AG08395 (cell line): ENCODE measurements around the gene TTC23.
A peak's percentile ranks its signal among the peaks of the same experiment; 100 is the strongest.

ENCODE experiments used
- DNase-seq: peaks from one replicate; pipeline ENCODE4 v3.0.0; 2012; ENCODE audit warnings: mixed read lengths, low spot score

The TTC23 gene

DNA sequence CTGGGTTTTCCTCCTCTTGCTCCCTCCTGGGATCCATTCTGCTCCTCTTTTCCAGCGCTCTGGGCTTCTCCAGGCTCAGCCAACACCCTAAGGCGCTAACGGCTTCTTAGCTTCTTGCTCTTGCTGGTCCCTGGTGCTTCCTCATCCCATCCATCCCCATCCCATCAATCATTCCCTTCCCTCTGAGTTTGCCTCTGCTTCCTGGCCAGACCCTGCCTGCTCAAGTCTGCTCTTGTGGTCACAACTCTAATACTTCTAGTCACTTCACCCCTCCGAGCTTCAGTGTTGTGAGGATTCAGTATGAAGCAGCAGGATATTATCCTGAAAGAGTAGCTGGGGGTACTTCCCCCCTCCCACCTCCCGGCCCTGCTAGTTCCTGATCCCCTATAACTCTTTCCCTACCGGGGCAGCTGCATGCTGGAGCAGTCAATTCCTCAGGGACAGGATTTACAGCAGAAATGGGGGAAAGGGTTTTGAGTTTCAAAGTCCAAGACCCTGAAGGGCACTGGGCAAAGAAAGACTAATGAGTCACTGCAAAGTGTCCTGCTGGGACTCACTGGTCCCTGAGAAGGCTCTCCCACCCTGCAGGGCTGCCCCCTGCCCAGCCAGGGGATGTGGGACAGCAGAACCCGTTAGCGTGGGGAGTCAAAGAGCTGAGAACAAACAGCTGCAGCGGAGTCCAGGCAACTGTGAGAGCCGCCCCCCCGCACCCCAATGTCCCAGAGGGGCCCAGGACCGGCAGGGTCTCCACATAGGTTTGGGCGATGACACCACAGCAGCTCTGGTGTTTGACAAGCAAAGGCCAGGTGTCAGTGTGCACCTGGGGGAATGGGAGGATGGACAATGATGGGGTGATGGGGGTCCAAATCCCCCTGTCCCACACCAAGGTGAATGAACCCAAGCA is 146.8 kb downstream of the TTC23 start:
- no peak for DNase-seq

DNA sequence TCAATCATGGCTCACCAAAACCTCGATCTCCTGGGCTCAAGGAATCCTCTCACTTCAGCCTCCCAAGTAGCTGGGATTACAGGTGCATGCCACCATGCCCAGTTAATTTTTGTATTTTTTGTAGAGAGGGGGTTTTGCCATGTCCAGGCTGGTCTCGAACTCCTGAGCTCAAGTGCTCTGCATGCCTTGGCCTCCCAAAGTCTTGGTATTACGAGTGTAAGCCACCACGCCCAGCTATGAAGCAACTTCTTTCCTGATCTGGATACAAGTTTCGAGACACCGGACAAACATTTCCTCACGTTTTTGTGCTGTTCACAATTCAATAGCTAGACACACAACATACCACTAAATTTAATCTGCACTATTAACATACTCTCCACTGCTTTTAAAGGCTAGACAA is 147.9 kb downstream of the TTC23 start:
- DNase-seq = no peak

DNA sequence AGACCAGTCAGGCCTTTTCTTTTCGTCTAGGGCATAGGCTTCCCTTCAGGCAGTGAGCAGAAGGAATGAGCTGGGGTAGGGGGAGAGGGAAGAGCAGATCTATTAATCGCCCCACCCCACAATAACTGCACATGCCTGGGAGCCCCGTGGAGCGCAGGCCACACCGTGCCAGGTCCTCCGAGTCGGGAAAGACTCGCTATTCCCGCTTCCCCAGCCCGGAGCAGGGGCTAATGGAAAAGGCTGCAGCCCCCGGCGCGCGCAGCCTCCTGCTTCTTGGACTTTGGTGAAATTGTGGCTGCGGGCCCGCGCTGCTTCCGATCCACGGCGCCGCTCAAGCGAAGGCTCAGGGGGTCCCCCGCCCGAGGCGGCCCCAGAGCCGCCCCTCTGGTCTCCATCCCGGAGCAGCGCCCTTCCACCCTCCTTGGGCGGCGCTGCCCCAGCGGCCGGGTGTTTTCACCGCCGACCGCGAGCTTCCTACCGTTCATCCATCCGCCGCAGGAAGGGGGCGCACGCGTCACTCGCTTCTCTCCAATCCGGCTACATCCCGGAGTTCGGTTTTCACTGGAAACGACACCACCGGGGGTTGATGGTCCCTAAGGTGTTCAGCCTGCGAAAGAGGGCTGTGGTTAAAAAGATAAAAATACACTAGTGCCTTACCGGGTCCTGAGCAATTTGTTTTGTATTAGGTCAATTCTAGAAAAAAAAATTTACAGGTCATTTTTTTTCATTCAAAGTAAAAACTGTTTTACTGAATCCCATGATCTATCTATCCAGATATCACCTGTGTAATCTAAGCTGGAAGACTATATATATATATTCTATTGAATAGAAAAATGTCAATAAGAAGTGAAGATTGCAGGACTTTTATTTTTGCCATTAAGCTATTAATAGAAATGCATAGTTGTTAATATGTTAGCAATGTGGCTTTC is 148.9 kb downstream of the TTC23 start:
- DNase-seq = peak; percentile 85

- no peak for DNase-seq
Measured at GRCh38 chr15:99099661-99100060, 149.7 kb downstream of the TTC23 start.

- no peak for DNase-seq
Measured at GRCh38 chr15:99098991-99099390, 150.4 kb downstream of the TTC23 start.

- DNase-seq = no peak
Measured at GRCh38 chr15:99098426-99098825, 151.0 kb downstream of the TTC23 start.

GRCh38 chr15:99097441-99098410 is 151.7 kb downstream of the TTC23 start:
- DNase-seq = no peak

GRCh38 chr15:99096894-99097426 is 152.4 kb downstream of the TTC23 start:
- DNase-seq = no peak

GRCh38 chr15:99096173-99096893 is 153.0 kb downstream of the TTC23 start:
- no peak for DNase-seq

GRCh38 chr15:99095626-99096025 is 153.8 kb downstream of the TTC23 start:
- DNase-seq = no peak

DNA sequence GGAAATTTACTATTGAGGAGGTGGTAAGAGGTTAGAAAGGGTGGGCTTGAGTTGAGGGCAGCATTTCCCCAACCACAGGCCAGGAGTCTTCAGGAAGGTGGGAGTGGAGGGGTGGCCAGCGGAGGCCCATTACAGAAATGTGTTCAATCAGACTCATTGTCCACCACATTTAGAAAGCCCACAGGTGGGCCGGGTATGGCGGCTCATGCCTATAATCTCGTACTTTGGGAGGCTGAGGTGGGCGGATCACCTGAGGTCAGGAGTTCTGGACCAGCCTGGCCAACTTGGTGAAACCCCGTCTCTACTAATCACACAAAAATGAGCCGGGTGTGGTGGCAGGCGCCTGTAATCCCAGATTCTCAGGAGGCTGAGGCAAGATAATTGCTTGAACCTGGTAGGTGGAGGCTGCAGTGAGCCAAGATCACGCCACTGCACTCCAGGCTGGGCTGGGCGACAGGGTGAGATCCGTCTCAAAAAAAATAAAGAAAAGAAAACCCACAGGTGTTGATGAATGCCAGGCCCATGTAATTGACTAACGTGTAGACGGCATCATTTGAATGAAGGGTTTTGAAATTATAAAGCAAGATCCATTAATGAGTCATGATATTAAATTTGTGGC is 156.7 kb downstream of the TTC23 start:
- no peak for DNase-seq

DNA sequence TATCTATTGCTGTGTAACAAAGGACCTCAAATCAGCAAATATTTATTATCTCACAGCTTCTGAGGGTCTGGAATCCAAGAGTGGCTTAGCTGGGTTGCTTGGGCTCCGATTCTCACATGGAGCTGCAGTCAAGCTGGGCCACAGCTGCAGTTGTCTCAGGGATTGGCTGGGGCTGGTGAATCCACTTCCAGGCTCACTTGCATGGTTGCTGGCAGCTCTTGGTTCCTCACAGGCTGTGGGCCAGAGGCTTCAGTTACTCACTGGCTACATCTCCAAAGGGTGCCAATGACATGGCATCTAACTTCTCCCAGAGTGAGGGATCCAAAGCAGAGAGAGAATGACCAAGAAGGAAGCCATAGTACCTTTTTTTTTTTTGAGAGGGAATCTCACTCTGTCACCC is 158.4 kb downstream of the TTC23 start:
- no peak for DNase-seq

DNA sequence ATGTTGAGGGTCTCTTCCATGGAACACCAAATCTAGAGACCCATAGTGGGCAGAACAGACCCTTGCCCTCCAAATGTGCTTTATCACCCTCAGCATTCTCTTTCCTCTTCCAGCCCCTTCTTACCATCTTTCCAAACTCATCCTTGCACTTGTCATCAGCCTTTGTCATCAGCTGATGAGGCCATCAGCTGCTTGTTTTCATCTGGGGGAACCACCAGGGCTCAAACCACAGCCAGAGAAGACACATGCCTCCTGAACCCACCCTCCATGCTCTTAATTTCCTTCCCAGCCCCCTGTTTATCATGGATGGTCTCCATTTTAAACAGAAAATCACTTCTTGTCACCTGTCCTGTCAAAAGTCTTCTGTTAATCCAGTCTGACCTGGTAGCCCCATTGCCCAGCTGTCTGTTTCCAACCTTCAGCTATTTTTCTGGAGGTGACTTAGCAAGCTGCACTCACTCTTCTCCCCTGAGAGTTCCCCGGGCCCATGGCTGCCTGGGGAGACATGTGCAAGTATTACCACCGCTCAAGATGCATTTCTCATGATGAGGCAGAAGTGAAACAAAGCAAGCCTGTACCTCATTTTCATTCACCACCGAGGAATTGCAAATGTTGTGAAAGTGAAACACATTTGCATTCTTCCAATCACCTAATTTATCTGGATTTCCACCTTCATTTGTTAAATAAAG is 159.2 kb downstream of the TTC23 start:
- no peak for DNase-seq

DNA sequence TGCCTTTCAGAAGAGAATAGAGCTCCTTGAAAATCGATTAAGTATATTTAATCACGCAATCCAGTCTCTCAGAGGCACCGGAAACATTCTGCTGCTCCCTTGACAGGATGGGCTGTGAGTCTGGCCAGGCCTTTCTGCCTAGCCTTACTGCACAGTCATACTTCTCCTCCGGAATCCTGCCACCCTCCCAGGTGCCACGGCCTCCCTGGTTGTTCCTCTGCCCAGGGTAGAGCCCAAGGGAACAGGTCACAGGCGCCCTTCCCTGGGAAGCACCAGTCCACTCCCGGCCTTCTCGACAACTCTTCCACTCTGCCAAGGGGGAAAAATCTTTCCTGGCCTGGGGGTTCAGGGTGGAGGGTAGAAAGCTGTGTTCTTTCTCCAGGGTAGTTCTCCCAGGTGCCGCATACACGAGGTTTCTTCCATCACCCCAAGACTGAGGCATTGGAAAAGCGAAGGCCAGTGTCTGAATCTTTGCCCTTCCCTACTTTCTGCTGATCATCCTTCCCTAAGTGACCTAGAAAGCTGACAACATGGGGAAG is 161.9 kb downstream of the TTC23 start:
- DNase-seq = no peak

DNA sequence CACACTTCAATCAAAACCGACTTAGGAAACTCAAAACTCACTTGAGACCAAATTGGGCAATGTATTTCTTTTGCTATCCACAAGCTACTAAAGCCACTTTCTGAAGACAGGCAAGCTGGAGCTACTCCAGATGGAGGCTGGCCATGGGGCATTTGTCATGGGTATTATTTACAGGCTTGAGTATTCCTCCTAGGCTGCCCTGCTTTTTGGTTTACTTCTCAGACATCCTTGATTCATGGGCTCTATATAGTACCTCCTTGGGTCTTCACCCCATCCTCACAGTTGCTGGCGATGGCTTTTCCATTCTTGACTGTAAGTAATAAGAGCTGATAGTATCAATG is 163.1 kb downstream of the TTC23 start:
- no peak for DNase-seq
